PC-9 (cell line): ENCODE measurements around the gene MMP15. TPM values are rescaled to one million over a fixed set of nuclear protein-coding genes. Genes with fewer than 3 reads are reported as not detected.
A peak's percentile ranks its signal among the peaks of the same experiment; 100 is the strongest.

Source experiments
- BruUV-seq: library from RNA; stranded (reverse); fragments of 400-500 nt; replicated peaks from 2 replicates; lab custom pipeline; 2021; lab: Mats Ljungman, UMichigan
- CTCF ChIA-PET: fragments of 300-600 bp; sonication (Branson Sonifier 250); formaldehyde crosslinking; loops from one replicate; lab custom pipeline; 2022; ENCODE audit warnings: antibody characterized with exemption; lab: Charles Lee
- POLR2A ChIA-PET: fragments of 300-600 bp; sonication (Branson Sonifier 250); formaldehyde crosslinking; loops from one replicate; lab custom pipeline; 2022; ENCODE audit warnings: antibody characterized with exemption; ENCODE audit not compliant: unreplicated experiment; lab: Charles Lee
- DNase-seq, 2 experiments: peaks; one replicate each; pipeline versions ENCODE4 v3.0.0 to v3.0.0-alpha.2; 2015 to 2022; ENCODE audit warnings: mixed read lengths in 1 of 2
- H2AFZ ChIP-seq: fragments of 200-600 bp; sonication (generic); 2 replicates; pipeline ENCODE4 v1.8.1; 2017; ENCODE audit warnings: antibody characterized with exemption
- H3F3A ChIP-seq: fragments of 200-600 bp; sonication (generic); 2 replicates; pipeline ENCODE4 v1.8.1; 2017; ENCODE audit warnings: antibody characterized with exemption, mild to moderate bottlenecking, low read depth; ENCODE audit not compliant: insufficient read depth
- H3K27ac ChIP-seq: fragments of 200-600 bp; sonication (generic); 2 replicates; pipeline ENCODE4 v1.6.1; 2016; ENCODE audit warnings: mixed run types
- H3K27me3 ChIP-seq: fragments of 200-600 bp; sonication (generic); 2 replicates; pipeline ENCODE4 v1.6.1; 2016; ENCODE audit warnings: low read depth, mixed run types; ENCODE audit not compliant: insufficient read depth
- H3K36me3 ChIP-seq: fragments of 200-600 bp; sonication (generic); 2 replicates; pipeline ENCODE4 v1.6.1; 2016; ENCODE audit warnings: low read depth, mixed run types
- H3K4me1 ChIP-seq: fragments of 200-600 bp; sonication (generic); replicated peaks from 2 replicates; pipeline ENCODE4 v1.6.1; 2016; ENCODE audit warnings: mixed run types; ENCODE audit not compliant: insufficient read depth
- H3K4me2 ChIP-seq: fragments of 200-600 bp; sonication (generic); 2 replicates; pipeline ENCODE4 v1.6.1; 2017; ENCODE audit warnings: mixed run types
- H3K4me3 ChIP-seq: fragments of 200-600 bp; sonication (generic); 2 replicates; pipeline ENCODE4 v1.6.1; 2016; ENCODE audit warnings: mixed run types
- H3K79me2 ChIP-seq: fragments of 200-600 bp; sonication (generic); 2 replicates; pipeline ENCODE4 v1.6.1; 2017; ENCODE audit warnings: low read depth, mixed run types
- H3K9me2 ChIP-seq: fragments of 200-600 bp; sonication (generic); 2 replicates; pipeline ENCODE4 v1.8.1; 2017; ENCODE audit warnings: mild to moderate bottlenecking; ENCODE audit not compliant: insufficient read depth
- H3K9me3 ChIP-seq: fragments of 200-600 bp; sonication (generic); 2 replicates; pipeline ENCODE4 v1.8.1; 2016; ENCODE audit warnings: low read depth; ENCODE audit not compliant: insufficient read depth
- H4K20me1 ChIP-seq: fragments of 200-600 bp; sonication (generic); 2 replicates; pipeline ENCODE4 v1.8.1; 2017; ENCODE audit not compliant: insufficient read depth
- EZH2 ChIP-seq: fragments of 200-600 bp; sonication (generic); IDR thresholded peaks from 2 replicates; pipeline ENCODE4 v1.8.0; 2017; ENCODE audit warnings: antibody characterized with exemption, low read depth
- intact Hi-C: fragments of 100-400 bp; cut with micrococcal nuclease; formaldehyde crosslinking; loops from one replicate; pipeline ENCODE4 v1.10.0; 2022; ENCODE audit not compliant: unreplicated experiment
- total RNA-seq: library from RNA; stranded (reverse); gene quantifications from 2 replicates; pipeline ENCODE4 v1.2.3, GENCODE V29; 2021
- TF ChIP-seq, protein P1 (sequence below): fragments of 200-600 bp; sonication (generic); conservative IDR thresholded peaks from 2 replicates; pipeline ENCODE4 v1.6.1; 2017; ENCODE audit warnings: mixed run types, antibody characterized with exemption, mild to moderate bottlenecking, moderate library complexity

MMP15 gene
- total RNA-seq, 1 experiment from 2014 or later, result 20.1 TPM

DNA sequence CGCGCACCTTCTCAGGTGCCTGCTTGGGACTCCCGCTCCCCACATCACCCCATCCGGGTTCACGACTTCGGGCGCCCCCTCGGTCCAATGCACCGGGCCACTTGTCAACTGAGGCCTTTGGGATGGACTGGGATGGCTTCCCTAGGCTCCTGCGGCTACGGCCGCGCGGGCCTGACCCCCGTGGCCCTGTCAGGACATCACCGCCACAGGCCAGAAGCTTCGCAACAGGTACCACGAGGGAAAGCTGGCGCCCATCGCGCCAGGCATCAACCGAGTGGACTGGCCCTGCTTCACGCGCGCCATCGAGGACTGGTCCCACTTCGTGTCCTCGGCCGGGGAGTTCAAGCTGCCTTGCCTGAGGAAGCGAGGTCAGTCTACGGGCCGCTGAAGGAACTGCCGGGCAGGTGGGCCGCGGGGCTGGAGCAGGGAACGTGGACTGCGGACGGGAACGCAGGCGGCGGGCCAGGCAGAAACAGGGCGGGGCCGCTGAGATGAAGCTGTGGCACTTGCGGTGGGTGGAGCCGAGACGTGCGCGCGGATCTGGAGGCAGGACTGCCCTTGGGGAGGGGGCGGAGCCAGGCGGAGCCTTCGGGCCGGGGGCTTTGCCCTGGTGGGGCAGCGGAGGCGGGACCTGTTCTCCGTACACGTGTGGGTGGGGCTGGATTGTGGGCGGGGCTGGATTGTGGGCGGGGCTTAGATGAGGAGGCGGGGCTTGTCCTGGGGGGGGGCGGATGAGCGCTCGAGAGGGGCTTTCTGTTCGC is 40.9 kb upstream of the MMP15 start:
- Histone ChIP-seq H3K27me3 (no peaks in the 10 kb centered on the region), H3K27ac (no peak overlapping the region), H3K4me1 (peaks cover 6% of the 10 kb centered on the region; the same call in 1 of the 2 replicates), H2AFZ (no peak overlapping the region), H3K4me3 (no peak overlapping the region), H3F3A (no peaks in the 10 kb centered on the region), H3K4me2 (no peak overlapping the region), H4K20me1 (no peaks in the 10 kb centered on the region), H3K9me3 (no peaks in the 10 kb centered on the region), H3K79me2 (no peaks in the 10 kb centered on the region), H3K36me3 (no peaks in the 10 kb centered on the region), H3K9me2 (no peaks in the 10 kb centered on the region)
- DNase-seq, result peak in 1 of 2 experiments; percentile 89
- POLR2A ChIA-PET, result no interaction called here
- intact Hi-C loops, result no loop called here
- no peak for TF ChIP-seq EZH2
- TF ChIP-seq, protein P1, sequence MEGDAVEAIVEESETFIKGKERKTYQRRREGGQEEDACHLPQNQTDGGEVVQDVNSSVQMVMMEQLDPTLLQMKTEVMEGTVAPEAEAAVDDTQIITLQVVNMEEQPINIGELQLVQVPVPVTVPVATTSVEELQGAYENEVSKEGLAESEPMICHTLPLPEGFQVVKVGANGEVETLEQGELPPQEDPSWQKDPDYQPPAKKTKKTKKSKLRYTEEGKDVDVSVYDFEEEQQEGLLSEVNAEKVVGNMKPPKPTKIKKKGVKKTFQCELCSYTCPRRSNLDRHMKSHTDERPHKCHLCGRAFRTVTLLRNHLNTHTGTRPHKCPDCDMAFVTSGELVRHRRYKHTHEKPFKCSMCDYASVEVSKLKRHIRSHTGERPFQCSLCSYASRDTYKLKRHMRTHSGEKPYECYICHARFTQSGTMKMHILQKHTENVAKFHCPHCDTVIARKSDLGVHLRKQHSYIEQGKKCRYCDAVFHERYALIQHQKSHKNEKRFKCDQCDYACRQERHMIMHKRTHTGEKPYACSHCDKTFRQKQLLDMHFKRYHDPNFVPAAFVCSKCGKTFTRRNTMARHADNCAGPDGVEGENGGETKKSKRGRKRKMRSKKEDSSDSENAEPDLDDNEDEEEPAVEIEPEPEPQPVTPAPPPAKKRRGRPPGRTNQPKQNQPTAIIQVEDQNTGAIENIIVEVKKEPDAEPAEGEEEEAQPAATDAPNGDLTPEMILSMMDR, result no peak
- BruUV-seq, result no TSS peak
- CTCF ChIA-PET, result interaction anchor here (0.7 kb wide), 1 partner anchor 41 kb away, joined by 3 read pairs; no protein-coding TSS in a partner anchor

DNA sequence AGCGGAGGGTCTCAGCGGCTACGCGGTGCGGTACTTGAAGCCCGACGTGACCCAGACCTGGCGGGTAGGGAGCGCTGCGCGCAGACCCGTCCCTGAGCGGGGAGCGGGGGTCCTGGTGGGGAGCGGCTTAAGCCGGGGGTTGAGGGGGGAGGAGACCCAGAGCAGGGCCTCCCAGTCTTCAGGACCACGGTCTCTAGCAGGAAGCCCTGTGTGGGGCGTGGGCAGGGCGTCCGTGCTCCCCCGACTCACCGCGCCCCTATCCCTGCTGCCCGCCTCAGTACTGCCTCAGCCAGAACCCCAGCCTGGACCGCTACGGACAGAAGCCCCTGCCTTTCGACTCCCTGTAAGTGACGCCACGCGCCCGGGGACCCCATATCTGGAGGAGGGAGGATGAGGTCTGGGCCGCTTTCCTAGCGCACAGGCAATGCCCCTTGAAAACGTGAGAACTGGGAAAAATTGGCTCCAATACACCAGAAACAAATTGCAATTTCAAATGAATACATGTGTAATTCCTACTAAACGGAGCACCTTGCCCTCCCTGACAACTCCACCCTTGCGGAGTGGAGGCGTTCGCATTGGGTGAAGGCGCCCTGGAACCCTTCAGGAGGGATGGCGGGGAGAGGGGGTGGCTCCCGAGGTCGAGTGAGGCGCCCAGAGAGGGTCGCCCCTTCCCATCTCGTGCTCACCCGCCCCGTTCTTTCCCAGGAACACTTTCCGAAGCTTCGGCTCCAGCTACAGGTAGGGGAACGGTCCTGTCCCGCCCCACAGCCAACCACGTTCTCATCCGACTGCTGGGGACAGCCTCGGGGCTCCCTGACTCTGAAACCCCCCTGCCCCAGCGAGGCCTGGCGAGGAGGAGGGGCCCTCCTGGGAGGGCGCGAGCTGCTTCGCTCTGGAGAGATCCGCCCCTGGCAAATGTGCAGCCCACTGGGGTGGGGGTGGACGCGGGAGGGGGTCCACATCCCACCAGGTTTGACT is 40.1 kb upstream of the MMP15 start:
- DNase-seq, result no peak
- H3K4me1 ChIP-seq, result peaks cover 6% of the 10 kb centered on the region; the same call in 1 of the 2 replicates
- no peaks in the 10 kb centered on the region for H3K79me2 ChIP-seq
- H2AFZ ChIP-seq, result no peak overlapping the region
- no peak for TF ChIP-seq EZH2
- TF ChIP-seq, protein P1, result no peak
- no peaks in the 10 kb centered on the region for H3K9me2 ChIP-seq
- intact Hi-C loops, result no loop called here
- no peak overlapping the region for H3K4me2 ChIP-seq
- no TSS peak for BruUV-seq
- H3K4me3 ChIP-seq, result no peak overlapping the region
- H3K27me3 ChIP-seq, result no peaks in the 10 kb centered on the region
- no peaks in the 10 kb centered on the region for H4K20me1 ChIP-seq
- POLR2A ChIA-PET, result no interaction called here
- CTCF ChIA-PET, result interaction anchor here (0.7 kb wide), 1 partner anchor 42 kb away, joined by 3 read pairs; no protein-coding TSS in a partner anchor
- H3K9me3 ChIP-seq, result no peaks in the 10 kb centered on the region
- H3K36me3 ChIP-seq, result no peaks in the 10 kb centered on the region
- no peak overlapping the region for H3K27ac ChIP-seq
- no peaks in the 10 kb centered on the region for H3F3A ChIP-seq

DNA sequence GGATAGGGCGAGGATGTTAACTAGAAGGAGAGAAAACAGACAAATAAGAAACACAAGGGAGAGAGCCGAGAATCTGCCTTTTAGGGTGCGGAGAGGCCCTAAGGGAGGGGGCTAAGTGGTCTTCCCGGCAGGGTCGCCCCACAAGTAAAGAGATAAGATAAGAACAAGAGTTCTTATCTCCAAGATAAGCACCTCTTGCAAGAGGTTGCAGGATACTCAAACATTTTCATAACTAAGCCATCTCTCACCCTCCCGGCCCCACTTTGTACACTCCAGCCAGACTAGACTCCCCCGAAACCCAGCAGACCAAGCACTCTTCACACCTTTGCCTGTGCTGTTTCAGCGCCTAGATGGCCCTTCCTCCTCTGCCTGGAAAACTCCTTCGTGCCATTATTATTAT is 39.4 kb upstream of the MMP15 start:
- H3K4me2 ChIP-seq, result no peak overlapping the region
- H3K4me1 ChIP-seq, result peaks cover 6% of the 10 kb centered on the region; the same call in 1 of the 2 replicates
- no peaks in the 10 kb centered on the region for H3K27me3 ChIP-seq
- DNase-seq, result no peak
- H2AFZ ChIP-seq, result no peak overlapping the region
- no peaks in the 10 kb centered on the region for H4K20me1 ChIP-seq
- no peak overlapping the region for H3K27ac ChIP-seq
- no peaks in the 10 kb centered on the region for H3K9me2 ChIP-seq
- H3F3A ChIP-seq, result 0 out of 2 replicates have a peak, but pooled peaks cover 6% of the 10 kb centered on the region
- no TSS peak for BruUV-seq
- CTCF ChIA-PET, result no interaction called here
- H3K4me3 ChIP-seq, result no peak overlapping the region
- H3K79me2 ChIP-seq, result no peaks in the 10 kb centered on the region
- intact Hi-C loops, result no loop called here
- H3K9me3 ChIP-seq, result no peaks in the 10 kb centered on the region
- TF ChIP-seq, protein P1, result no peak
- TF ChIP-seq EZH2, result no peak
- H3K36me3 ChIP-seq, result no peaks in the 10 kb centered on the region
- POLR2A ChIA-PET, result no interaction called here
